ENCODE measurements around the gene OBSCN.
"Not testable (repeated sequence)": the region's sequence is repeated elsewhere in the genome, so short reads cannot be mapped to it uniquely, and the experiment has no call there.

The OBSCN gene

DNA sequence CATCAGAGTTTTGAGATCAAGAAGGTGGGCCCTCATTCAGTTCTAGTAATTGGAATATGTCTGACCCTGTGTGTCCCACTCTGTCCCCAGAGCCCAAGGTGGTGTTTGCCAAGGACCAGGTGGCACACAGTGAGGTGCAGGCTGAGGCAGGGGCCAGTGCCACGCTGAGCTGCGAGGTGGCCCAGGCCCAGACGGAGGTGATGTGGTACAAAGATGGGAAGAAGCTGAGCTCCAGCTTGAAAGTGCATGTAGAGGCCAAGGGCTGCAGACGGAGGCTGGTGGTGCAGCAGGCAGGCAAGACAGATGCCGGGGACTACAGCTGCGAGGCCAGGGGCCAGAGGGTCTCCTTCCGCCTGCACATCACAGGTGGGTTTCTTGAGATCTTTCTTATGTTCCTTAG is 35.2 kb downstream of the OBSCN start:
- no peak for DNase-seq (ENCODE audit: extremely low read depth, low read depth)
- TF ChIP-seq, protein P1, sequence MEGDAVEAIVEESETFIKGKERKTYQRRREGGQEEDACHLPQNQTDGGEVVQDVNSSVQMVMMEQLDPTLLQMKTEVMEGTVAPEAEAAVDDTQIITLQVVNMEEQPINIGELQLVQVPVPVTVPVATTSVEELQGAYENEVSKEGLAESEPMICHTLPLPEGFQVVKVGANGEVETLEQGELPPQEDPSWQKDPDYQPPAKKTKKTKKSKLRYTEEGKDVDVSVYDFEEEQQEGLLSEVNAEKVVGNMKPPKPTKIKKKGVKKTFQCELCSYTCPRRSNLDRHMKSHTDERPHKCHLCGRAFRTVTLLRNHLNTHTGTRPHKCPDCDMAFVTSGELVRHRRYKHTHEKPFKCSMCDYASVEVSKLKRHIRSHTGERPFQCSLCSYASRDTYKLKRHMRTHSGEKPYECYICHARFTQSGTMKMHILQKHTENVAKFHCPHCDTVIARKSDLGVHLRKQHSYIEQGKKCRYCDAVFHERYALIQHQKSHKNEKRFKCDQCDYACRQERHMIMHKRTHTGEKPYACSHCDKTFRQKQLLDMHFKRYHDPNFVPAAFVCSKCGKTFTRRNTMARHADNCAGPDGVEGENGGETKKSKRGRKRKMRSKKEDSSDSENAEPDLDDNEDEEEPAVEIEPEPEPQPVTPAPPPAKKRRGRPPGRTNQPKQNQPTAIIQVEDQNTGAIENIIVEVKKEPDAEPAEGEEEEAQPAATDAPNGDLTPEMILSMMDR (IDR thresholded peaks at IDR 0.05; ENCODE audit: low read depth, low read length, missing control alignments): no peak
- no peak overlapping the region for H3K4me3 ChIP-seq (replicated peaks; ENCODE audit: low read depth, low read length)

DNA sequence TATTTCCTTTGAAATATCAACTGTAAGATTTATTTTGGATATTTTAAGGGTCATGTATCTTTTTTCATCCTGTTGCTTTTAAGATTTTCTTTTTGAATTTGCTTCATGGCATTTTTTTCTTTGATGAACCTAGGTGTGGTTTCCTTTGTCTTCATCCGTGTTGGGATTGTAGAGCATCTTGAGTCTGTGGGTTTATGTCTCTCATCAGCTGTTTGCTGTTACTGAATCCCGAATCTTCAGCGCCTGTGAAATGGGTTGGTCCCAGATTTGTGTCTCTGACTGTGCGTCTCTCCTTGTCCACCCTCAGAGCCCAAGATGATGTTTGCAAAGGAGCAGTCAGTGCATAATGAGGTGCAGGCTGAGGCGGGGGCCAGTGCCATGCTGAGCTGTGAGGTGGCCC is 36.1 kb downstream of the OBSCN start:
- not testable (repeated sequence) for DNase-seq (ENCODE audit: extremely low read depth, low read depth); H3K4me3 ChIP-seq (replicated peaks; ENCODE audit: low read depth, low read length)

DNA sequence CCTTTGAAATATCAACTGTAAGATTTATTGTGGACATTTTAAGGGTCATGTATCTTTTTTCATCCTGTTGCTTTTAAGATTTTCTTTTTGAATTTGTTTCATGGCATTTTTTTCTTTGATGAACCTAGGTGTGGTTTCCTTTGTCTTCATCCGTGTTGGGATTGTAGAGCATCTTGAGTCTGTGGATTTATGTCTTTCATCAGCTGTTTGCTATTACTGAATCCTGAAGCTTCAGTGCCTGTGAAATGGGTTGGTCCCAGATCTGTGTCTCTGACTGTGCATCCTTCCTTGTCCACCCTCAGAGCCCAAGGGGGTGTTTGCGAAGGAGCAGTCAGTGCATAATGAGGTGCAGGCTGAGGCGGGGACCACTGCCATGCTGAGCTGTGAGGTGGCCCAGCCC is 37.3 kb downstream of the OBSCN start:
- no peak overlapping the region for H3K4me3 ChIP-seq (replicated peaks; ENCODE audit: low read depth, low read length)
- no peak for DNase-seq (ENCODE audit: extremely low read depth, low read depth)

DNA sequence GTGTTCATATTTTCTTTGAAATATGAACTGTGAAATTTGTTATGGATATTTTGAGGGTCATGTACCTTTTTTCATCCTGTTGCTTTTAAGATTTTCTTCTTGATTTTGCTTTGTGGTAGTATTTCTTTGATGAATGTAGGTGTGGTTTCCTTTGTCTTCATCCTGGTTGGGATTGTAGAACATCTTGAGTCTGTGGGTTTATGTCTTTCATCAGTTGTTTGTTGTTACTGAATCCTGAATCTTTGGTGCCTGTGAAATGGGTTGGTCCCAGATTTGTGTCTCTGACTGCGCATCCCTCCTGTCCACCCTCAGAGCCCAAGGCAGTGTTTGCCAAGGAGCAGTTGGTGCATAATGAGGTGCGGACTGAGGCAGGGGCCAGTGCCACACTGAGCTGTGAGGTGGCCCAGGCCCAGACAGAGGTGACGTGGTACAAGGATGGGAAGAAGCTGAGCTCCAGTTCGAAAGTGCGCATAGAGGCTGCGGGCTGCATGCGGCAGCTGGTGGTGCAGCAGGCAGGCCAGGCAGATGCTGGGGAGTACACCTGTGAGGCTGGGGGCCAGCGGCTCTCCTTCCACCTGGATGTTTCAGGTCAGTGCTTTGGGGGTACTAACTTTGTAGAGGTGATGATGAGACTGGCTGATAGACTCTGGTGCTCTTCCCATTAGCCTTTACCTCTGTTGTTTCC is 38.5 kb downstream of the OBSCN start:
- TF ChIP-seq, protein P1 (IDR thresholded peaks at IDR 0.05; ENCODE audit: low read depth, low read length, missing control alignments): no peak

More for the DNA sequence above, 37.3 kb downstream of the OBSCN start:
- TF ChIP-seq, protein P1 (IDR thresholded peaks at IDR 0.05; ENCODE audit: low read depth, low read length, missing control alignments): no peak

DNA sequence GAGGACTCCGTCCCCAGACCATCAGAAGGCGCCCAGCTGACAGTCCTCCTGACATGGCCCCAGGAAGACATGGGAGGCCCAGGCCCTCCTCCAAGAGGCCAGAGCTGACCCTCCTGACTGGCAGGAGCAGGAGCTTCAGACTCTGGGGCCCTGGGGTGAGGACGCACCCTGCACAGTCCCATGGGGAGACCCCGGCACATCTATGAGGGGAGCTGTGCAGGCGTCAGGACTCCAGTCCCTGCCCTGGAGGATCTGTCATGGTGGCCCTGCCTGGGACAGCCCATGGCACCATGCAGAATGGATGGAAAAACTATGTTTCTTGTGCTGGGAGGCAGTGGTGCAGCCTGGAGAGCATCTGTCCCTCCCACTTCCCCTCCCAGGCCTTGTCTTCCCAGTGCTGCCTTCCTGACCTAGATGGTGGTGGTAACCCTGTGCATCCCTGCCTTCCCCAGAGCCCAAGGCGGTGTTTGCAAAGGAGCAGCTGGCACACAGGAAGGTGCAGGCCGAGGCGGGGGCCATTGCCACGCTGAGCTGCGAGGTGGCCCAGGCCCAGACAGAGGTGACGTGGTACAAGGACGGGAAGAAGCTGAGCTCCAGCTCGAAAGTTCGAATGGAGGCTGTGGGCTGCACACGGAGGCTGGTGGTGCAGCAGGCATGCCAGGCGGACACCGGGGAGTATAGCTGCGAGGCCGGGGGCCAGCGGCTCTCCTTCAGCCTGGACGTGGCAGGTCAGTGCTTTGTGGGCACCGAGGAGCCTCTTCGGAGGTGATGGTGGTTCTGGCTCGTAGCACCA is 41.9 kb downstream of the OBSCN start:
- TF ChIP-seq, protein P1 (IDR thresholded peaks at IDR 0.05; ENCODE audit: low read depth, low read length, missing control alignments): no peak

More for the DNA sequence above, 38.5 kb downstream of the OBSCN start:
- no peak for DNase-seq (ENCODE audit: extremely low read depth, low read depth)
- H3K4me3 ChIP-seq (replicated peaks; ENCODE audit: low read depth, low read length): no peak overlapping the region

DNA sequence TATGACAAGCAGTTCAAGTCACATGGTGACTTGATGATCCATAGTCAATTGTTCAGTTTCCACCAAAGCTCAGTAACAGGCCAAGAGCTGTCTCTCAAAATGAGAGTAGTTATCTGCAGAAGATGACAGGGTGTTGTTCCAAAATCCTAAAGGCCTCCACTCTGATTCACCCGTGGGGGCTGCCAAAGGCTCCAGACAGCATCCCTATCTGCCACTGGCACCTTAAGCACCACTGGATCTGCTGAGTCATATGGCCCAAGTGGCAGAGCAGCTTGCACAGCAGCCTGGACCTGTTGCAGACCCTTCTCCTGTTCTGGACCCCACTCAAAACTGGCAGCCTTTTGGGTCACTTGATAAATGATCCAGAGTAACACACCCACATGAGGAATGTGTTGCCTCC is 44.6 kb downstream of the OBSCN start:
- DNase-seq (ENCODE audit: extremely low read depth, low read depth); H3K4me3 ChIP-seq (replicated peaks; ENCODE audit: low read depth, low read length): not testable (repeated sequence)

More for the DNA sequence above, 41.9 kb downstream of the OBSCN start:
- no peak overlapping the region for H3K4me3 ChIP-seq (replicated peaks; ENCODE audit: low read depth, low read length)
- no peak for DNase-seq (ENCODE audit: extremely low read depth, low read depth)

DNA sequence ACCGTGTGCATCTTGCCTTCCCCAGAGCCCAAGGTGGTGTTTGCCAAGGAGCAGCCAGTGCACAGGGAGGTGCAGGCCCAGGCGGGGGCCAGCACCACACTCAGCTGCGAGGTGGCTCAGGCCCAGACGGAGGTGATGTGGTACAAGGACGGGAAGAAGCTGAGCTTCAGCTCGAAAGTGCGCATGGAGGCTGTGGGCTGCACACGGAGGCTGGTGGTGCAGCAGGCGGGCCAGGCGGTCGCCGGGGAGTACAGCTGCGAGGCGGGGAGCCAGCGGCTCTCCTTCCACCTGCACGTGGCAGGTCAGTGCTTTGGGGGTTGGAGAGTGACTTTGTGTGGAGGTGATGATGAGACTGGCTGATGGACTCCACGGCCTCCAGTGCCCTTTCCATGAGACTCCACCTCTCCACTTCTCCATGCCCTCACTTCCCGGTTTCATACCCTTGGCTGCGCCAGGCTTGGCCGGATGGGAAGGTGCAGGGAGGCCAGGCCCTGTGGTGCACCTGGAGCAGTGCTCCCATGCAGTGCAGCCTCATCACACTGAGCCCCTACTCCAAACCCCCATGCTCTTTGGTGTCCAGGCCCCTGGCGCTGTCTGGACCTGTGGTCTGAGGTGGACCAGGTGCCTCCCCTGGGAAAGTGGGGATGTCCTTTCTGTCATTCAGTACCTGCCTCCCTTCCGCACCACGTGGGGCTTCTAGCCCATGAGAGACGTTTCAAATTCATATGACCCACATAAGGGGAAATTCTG is 49.0 kb downstream of the OBSCN start:
- no peak for DNase-seq (ENCODE audit: extremely low read depth, low read depth)
- TF ChIP-seq, protein P1 (IDR thresholded peaks at IDR 0.05; ENCODE audit: low read depth, low read length, missing control alignments): no peak
- no peak overlapping the region for H3K4me3 ChIP-seq (replicated peaks; ENCODE audit: low read depth, low read length)

Data from HFF-Myc (cell line).